Activated CD8-positive, alpha-beta memory T cell treated with anti-CD3 and anti-CD28 coated beads, Interleukin-2, amount 50 U/mL, for 48 hours (primary cell): Measurements from ENCODE around the gene RELA.
"Not testable (repeated sequence)": the region's sequence is repeated elsewhere in the genome, so short reads cannot be mapped to it uniquely, and the experiment has no call there.

Experiments used
- DNase-seq: peaks from one replicate; pipeline ENCODE4 v3.0.0-alpha.2; 2020

Gene RELA

GRCh38 chr11:65646958-65647701, 15.6 kb downstream of the RELA start:
- no peak for DNase-seq

- DNase-seq = no peak
These were observed 16.3 kb downstream of the RELA start for GRCh38 chr11:65646288-65646957.

GRCh38 chr11:65645710-65646109, 17.0 kb downstream of the RELA start:
- no peak for DNase-seq

GRCh38 chr11:65644837-65645236, 17.9 kb downstream of the RELA start:
- no peak for DNase-seq

- DNase-seq = no peak
These were observed 18.7 kb downstream of the RELA start for GRCh38 chr11:65643971-65644370.

GRCh38 chr11:65642014-65642671, 20.6 kb downstream of the RELA start:
- peak; percentile 69 for DNase-seq

- DNase-seq = no peak
These were observed 21.3 kb downstream of the RELA start for GRCh38 chr11:65641297-65642013.

- peak; percentile 63 for DNase-seq
These were observed 22.0 kb downstream of the RELA start for GRCh38 chr11:65640483-65641296.

- DNase-seq = peak; percentile 78
These were observed 22.9 kb downstream of the RELA start for GRCh38 chr11:65639623-65640482.

- not testable (repeated sequence) for DNase-seq
These were observed 23.5 kb downstream of the RELA start for GRCh38 chr11:65639228-65639597.

GRCh38 chr11:65637794-65638419, 24.8 kb downstream of the RELA start, which contains the start of gene SIPA1:
Gene SIPA1 (plus strand): TSS chr11:65638101. CDS start chr11:65640922, 2,821 bp downstream.
- DNase-seq = peak; percentile 92

- DNase-seq = no peak
These were observed 25.6 kb downstream of the RELA start for GRCh38 chr11:65637032-65637557.

GRCh38 chr11:65636108-65637031, 26.3 kb downstream of the RELA start:
- DNase-seq = no peak

- no peak for DNase-seq
These were observed 27.6 kb downstream of the RELA start for GRCh38 chr11:65634905-65635731.

- DNase-seq = no peak
These were observed 28.3 kb downstream of the RELA start for GRCh38 chr11:65634440-65634839.

GRCh38 chr11:65634109-65634436, 28.6 kb downstream of the RELA start:
- no peak for DNase-seq

- DNase-seq = no peak
These were observed 29.2 kb downstream of the RELA start for GRCh38 chr11:65633390-65634108.

GRCh38 chr11:65630215-65630614, 32.5 kb downstream of the RELA start:
- no peak for DNase-seq
